A673 (cell line): Measurements from ENCODE around the gene MARCHF5.

Experiments used
- EZH2 ChIP-seq: fragments of 200-600 bp; sonication (generic); IDR thresholded peaks from 2 replicates; pipeline ENCODE4 v1.6.1; 2017; ENCODE audit warnings: borderline replicate concordance, low read depth, mild to moderate bottlenecking, mixed read lengths, antibody characterized with exemption, low read length; ENCODE audit not compliant: poor library complexity, severe bottlenecking
- TF ChIP-seq, protein P1 (sequence below): fragments of 300-800, 200-600 bp; sonication (generic); conservative IDR thresholded peaks from 2 replicates; pipeline ENCODE4 v1.5.1; 2017; ENCODE audit warnings: low read depth, mild to moderate bottlenecking, antibody characterized with exemption, low read length, moderate library complexity, mixed read lengths

DNA sequence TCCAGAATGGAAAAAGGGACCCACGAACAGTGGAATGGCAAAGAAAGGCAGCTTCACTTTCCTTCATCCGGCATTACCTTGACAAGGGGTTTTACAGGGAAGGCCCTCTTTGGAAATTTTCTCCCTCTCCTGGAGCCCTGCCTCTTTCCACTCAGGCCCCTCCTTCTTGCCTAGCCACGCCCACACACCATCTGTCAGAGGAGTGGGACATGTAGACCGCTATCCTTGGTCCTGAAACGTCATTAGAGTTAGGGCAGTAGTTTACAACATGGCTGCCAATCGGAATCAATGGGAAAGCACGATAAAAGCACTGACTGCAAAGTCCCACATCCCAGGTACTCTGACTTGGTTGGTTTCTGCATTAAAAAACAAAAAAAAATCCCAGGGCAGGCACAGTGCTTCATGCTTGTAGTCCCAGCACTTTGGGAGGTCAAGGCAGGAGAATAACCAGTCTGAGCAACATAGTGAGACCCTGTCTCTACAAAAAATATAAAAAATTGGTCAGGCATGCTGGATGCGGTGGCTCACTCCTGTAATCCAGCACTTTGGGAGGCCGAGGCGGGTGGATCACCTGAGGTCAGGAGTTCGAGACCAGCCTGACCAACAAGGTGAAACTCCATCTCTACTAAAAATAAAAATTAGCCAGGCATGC is 96.4 kb downstream of the MARCHF5 start:
- TF ChIP-seq, protein P1, sequence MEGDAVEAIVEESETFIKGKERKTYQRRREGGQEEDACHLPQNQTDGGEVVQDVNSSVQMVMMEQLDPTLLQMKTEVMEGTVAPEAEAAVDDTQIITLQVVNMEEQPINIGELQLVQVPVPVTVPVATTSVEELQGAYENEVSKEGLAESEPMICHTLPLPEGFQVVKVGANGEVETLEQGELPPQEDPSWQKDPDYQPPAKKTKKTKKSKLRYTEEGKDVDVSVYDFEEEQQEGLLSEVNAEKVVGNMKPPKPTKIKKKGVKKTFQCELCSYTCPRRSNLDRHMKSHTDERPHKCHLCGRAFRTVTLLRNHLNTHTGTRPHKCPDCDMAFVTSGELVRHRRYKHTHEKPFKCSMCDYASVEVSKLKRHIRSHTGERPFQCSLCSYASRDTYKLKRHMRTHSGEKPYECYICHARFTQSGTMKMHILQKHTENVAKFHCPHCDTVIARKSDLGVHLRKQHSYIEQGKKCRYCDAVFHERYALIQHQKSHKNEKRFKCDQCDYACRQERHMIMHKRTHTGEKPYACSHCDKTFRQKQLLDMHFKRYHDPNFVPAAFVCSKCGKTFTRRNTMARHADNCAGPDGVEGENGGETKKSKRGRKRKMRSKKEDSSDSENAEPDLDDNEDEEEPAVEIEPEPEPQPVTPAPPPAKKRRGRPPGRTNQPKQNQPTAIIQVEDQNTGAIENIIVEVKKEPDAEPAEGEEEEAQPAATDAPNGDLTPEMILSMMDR, result no peak
- no peak for TF ChIP-seq EZH2
